ENCODE data around the gene XPNPEP3. TPM values are rescaled to one million over a fixed set of nuclear protein-coding genes. Genes with fewer than 3 reads are reported as not detected.

Gene XPNPEP3
- total and polyA plus RNA-seq, 4 donors = 5.1 to 24.1 (median 10.4) TPM

GRCh38 chr22:40817737-40818136 lies 39.2 kb upstream of the XPNPEP3 start:
- H3K4me3 ChIP-seq = no peak overlapping the region
- H3K4me1 ChIP-seq (ENCODE audit: control insufficient read depth in 5 of 5, insufficient read depth in 5 of 5, low read length in 5 of 5) = peaks cover 0 to 22% (median 13%) of the 10 kb centered on the region in 5 donors
- peak overlapping the region in 1 of 2 donors; percentile 14 for H3K9ac ChIP-seq (ENCODE audit: insufficient read depth in 1 of 2, low read length in 2 of 2)
- TF ChIP-seq CTCF (IDR thresholded peaks at IDR 0.05; ENCODE audit: control extremely low read depth, extremely low read depth) = no peak
- WGBS, 2 donors = 89 to 92% methylated on average over 4 of the region's 4 CpGs
- no peak overlapping the region for H3K27ac ChIP-seq (ENCODE audit: low read depth in 1 of 2, low read length in 1 of 2)
- ATAC-seq (ENCODE audit: insufficient read depth, low FRiP score) (no peak), DNase-seq (no peak)
- H3K36me3 ChIP-seq (ENCODE audit: control insufficient read depth in 4 of 4, insufficient read depth in 4 of 4, low read length in 4 of 4) = peaks cover 0 to 7% (median 0%) of the 10 kb centered on the region in 4 donors
- H3K9me3 ChIP-seq (ENCODE audit: control insufficient read depth in 4 of 4, insufficient read depth in 3 of 4, low read length in 3 of 4) = no peaks in the 10 kb centered on the region
- H3K27me3 ChIP-seq (ENCODE audit: control insufficient read depth in 3 of 3, insufficient read depth in 3 of 3, low read length in 2 of 3) = no peaks in the 10 kb centered on the region

- no peak for ATAC-seq (ENCODE audit: insufficient read depth, low FRiP score)
- no peaks in the 10 kb centered on the region for H3K9me3 ChIP-seq (ENCODE audit: control insufficient read depth in 4 of 4, insufficient read depth in 3 of 4, low read length in 3 of 4)
- no peak for DNase-seq
- H3K4me3 ChIP-seq = peak overlapping the region; percentile 94
- H3K36me3 ChIP-seq (ENCODE audit: control insufficient read depth in 4 of 4, insufficient read depth in 4 of 4, low read length in 4 of 4) = peaks cover 0 to 7% (median 2%) of the 10 kb centered on the region in 4 donors
- peak overlapping the region; percentile 66 to 77 for H3K9ac ChIP-seq (ENCODE audit: insufficient read depth in 1 of 2, low read length in 2 of 2)
- no peak for TF ChIP-seq CTCF (IDR thresholded peaks at IDR 0.05; ENCODE audit: control extremely low read depth, extremely low read depth)
- H3K27ac ChIP-seq (ENCODE audit: low read depth in 1 of 2, low read length in 1 of 2) = no peak overlapping the region
- H3K4me1 ChIP-seq (ENCODE audit: control insufficient read depth in 5 of 5, insufficient read depth in 5 of 5, low read length in 5 of 5) = peaks cover 0 to 22% (median 13%) of the 10 kb centered on the region in 5 donors
- WGBS, 2 donors = 20 to 24% methylated on average over 13 to 14 of the region's 14 CpGs
- H3K27me3 ChIP-seq (ENCODE audit: control insufficient read depth in 3 of 3, insufficient read depth in 3 of 3, low read length in 2 of 3) = no peaks in the 10 kb centered on the region
Observed at GRCh38 chr22:40818192-40818746, 38.7 kb upstream of the XPNPEP3 start.

- 0% methylated on average over 46 to 61 of the region's 61 CpGs for WGBS, 2 donors
- H3K36me3 ChIP-seq (ENCODE audit: control insufficient read depth in 4 of 4, insufficient read depth in 4 of 4, low read length in 4 of 4) = peaks cover 0 to 10% (median 7%) of the 10 kb centered on the region in 4 donors
- H3K27ac ChIP-seq (ENCODE audit: low read depth in 1 of 2, low read length in 1 of 2) = peak within 1 kb of the TSS; percentile 73 to 85
- no peaks in the 10 kb centered on the region for H3K9me3 ChIP-seq (ENCODE audit: control insufficient read depth in 4 of 4, insufficient read depth in 3 of 4, low read length in 3 of 4)
- peak within 1 kb of the TSS; percentile 66 to 77 for H3K9ac ChIP-seq (ENCODE audit: insufficient read depth in 1 of 2, low read length in 2 of 2)
- ATAC-seq (ENCODE audit: insufficient read depth, low FRiP score) = peak; percentile 96
- H3K27me3 ChIP-seq (ENCODE audit: control insufficient read depth in 3 of 3, insufficient read depth in 3 of 3, low read length in 2 of 3) = no peaks in the 10 kb centered on the region
- peaks cover 0 to 22% (median 13%) of the 10 kb centered on the region in 5 donors for H3K4me1 ChIP-seq (ENCODE audit: control insufficient read depth in 5 of 5, insufficient read depth in 5 of 5, low read length in 5 of 5)
- DNase-seq = peak; percentile 90 to 93 (median 91)
- no peak for TF ChIP-seq CTCF (IDR thresholded peaks at IDR 0.05; ENCODE audit: control extremely low read depth, extremely low read depth)
- peak within 1 kb of the TSS; percentile 94 for H3K4me3 ChIP-seq
Observed at GRCh38 chr22:40818747-40819598, 38.0 kb upstream of the XPNPEP3 start, which contains the start of gene SLC25A17. Gene SLC25A17, minus strand, starts transcription at chr22:40819346. Its CDS starts 98 bp downstream, at chr22:40819248.

All from lung (tissue), 12 donors.